K562 (cell line): ENCODE measurements around the gene NRXN3. TPM values are rescaled to one million over a fixed set of nuclear protein-coding genes. Genes with fewer than 3 reads are reported as not detected.

ENCODE experiments used
- ATF2 ChIP-seq: sonication (generic); formaldehyde crosslinking; IDR thresholded peaks from 2 replicates; pipeline ENCODE4 v1.8.1; 2022; ENCODE audit warnings: missing genetic modification reagents
- BCLAF1 ChIP-seq, 2 experiments: fragments of 450-650 bp in 1 of 2; IDR thresholded peaks; 2 replicates each; pipeline ENCODE4 v1.6.1; 2011 to 2017; ENCODE audit warnings: low read depth in 2 of 2, antibody characterized with exemption in 1 of 2, borderline replicate concordance in 1 of 2, low read length in 1 of 2, mild to moderate bottlenecking in 1 of 2, mixed read lengths in 1 of 2; ENCODE audit not compliant: control insufficient read depth in 1 of 2
- ETV1 ChIP-seq: fragments of 450-650 bp; conservative IDR thresholded peaks from 2 replicates; pipeline ENCODE4 v1.6.1; 2016; ENCODE audit warnings: missing genetic modification characterization, control low read depth, low read depth, missing compliant biosample characterization
- FOXJ3 ChIP-seq: sonication (generic); formaldehyde crosslinking; IDR thresholded peaks from 2 replicates; pipeline ENCODE4 v1.4.0; 2020; ENCODE audit warnings: mild to moderate bottlenecking, missing genetic modification reagents
- GABPA ChIP-seq: fragments of 200-800 bp; sonication (Bioruptor generic); conservative IDR thresholded peaks from 2 replicates; pipeline ENCODE4 v1.6.1; 2016; ENCODE audit warnings: low read depth, missing genetic modification characterization, missing compliant biosample characterization
- GATAD2A ChIP-seq: fragments of 450-650 bp; IDR thresholded peaks from 2 replicates; pipeline ENCODE4 v1.6.1; 2017
- HNRNPL ChIP-seq: fragments of 200-400 bp; formaldehyde crosslinking; IDR thresholded peaks from 2 replicates; pipeline ENCODE4 v1.6.1; 2017; ENCODE audit warnings: low read depth, mild to moderate bottlenecking, low read length
- SUPT5H ChIP-seq: fragments of 450-650 bp; IDR thresholded peaks from 2 replicates; pipeline ENCODE4 v1.6.1; 2016
- TSC22D4 ChIP-seq: fragments of 450-650 bp; IDR thresholded peaks from 2 replicates; pipeline ENCODE4 v1.6.1; 2016; ENCODE audit warnings: missing genetic modification characterization, missing biosample characterization, control low read depth
- ZBTB33 ChIP-seq: sonication (generic); formaldehyde crosslinking; IDR thresholded peaks from 2 replicates; pipeline ENCODE4 v1.8.1; 2023; ENCODE audit warnings: mild to moderate bottlenecking, missing genetic modification reagents
- ZNF384 ChIP-seq: IDR thresholded peaks from 2 replicates; pipeline ENCODE4 v1.6.1; 2012; ENCODE audit warnings: low read depth, low read length, improper control_type of control experiment
- ZNF507 ChIP-seq: conservative IDR thresholded peaks from 2 replicates; pipeline ENCODE4 v1.6.1; 2017; ENCODE audit warnings: missing genetic modification characterization, missing compliant biosample characterization
- polyA plus RNA-seq, 8 experiments: library from polyadenylated mRNA; depleted of rRNA in 4 of 8; stranded (reverse) in 5 of 8; unstranded in 3 of 8; fragments of >200 nt; fragmentation: Nextera tagmentation in 2 of 8; fragmentation: Illumina TruSeq in 1 of 8; extraction: Ambion mirVana in 2 of 8; extraction: Trizol in 1 of 8; gene quantifications; 2 replicates each; pipeline versions ENCODE4 v1.2.1 to v1.2.3, GENCODE V29; 2011 to 2014; ENCODE audit warnings: inconsistent platforms in 1 of 8, missing spikeins in 1 of 8
- total RNA-seq, 7 experiments: library from RNA; depleted of rRNA in 6 of 7; stranded (reverse); fragments of >200 nt in 6 of 7; fragmentation: Illumina TruSeq in 2 of 7; extraction: Trizol in 2 of 7; gene quantifications; 2 replicates each; pipeline versions ENCODE4 v1.2.1 to v1.2.3, GENCODE V29; 2011 to 2021; ENCODE audit warnings: low replicate concordance in 1 of 7

Gene NRXN3
- total and polyA plus RNA-seq, 9 of the 15 experiments (the other 6 are each of a cell fraction or from before 2014, with no cell fraction given) = 0.09 TPM; not detected in 8

GRCh38 chr14:79395061-79395460, 1224.9 kb downstream of the NRXN3 start (continued):
- no peak for TF ChIP-seq BCLAF1 (IDR thresholded peaks at IDR 0.05; ENCODE audit: borderline replicate concordance in 1 of 2, control insufficient read depth in 1 of 2, low read depth in 2 of 2, low read length in 1 of 2)
- TF ChIP-seq HNRNPL = no peak
- TF ChIP-seq GABPA (tag) = no peak
- TF ChIP-seq ZNF384 = no peak
- TF ChIP-seq SUPT5H = no peak
- TF ChIP-seq ATF2 (CRISPR knock-in tag) = no peak
- no peak for TF ChIP-seq ZNF507 (tag)
- no peak for TF ChIP-seq ETV1 (tag)
- TF ChIP-seq ZBTB33 (CRISPR knock-in tag) = no peak
- TF ChIP-seq GATAD2A = no peak
- TF ChIP-seq FOXJ3 (CRISPR knock-in tag) = no peak
- no peak for TF ChIP-seq TSC22D4 (tag)
